ENCODE results near the gene BCL2L14. TPM values are rescaled to one million over a fixed set of nuclear protein-coding genes. Genes with fewer than 3 reads are reported as not detected.

The BCL2L14 gene
- total RNA-seq, 1 donor = not detected

- TF ChIP-seq CTCF (IDR thresholded peaks at IDR 0.05; ENCODE audit: insufficient read depth, low read length) = no peak
- no peak overlapping the region for H3K4me3 ChIP-seq (ENCODE audit: low read depth, low read length)
Measured at GRCh38 chr12:12051668-12052067, 19.1 kb upstream of the BCL2L14 start.

GRCh38 chr12:12054993-12055392 lies 15.7 kb upstream of the BCL2L14 start:
- DNase-seq (ENCODE audit: low read depth) = no peak
- H3K4me3 ChIP-seq (ENCODE audit: low read depth, low read length) = no peak overlapping the region
- TF ChIP-seq CTCF (IDR thresholded peaks at IDR 0.05; ENCODE audit: insufficient read depth, low read length) = no peak

More at GRCh38 chr12:12051668-12052067, 19.1 kb upstream of the BCL2L14 start:
- no peak for DNase-seq (ENCODE audit: low read depth)

GRCh38 chr12:12056951-12057350 lies 13.8 kb upstream of the BCL2L14 start:
- no peak overlapping the region for H3K4me3 ChIP-seq (ENCODE audit: low read depth, low read length)
- no peak for DNase-seq (ENCODE audit: low read depth)
- no peak for TF ChIP-seq CTCF (IDR thresholded peaks at IDR 0.05; ENCODE audit: insufficient read depth, low read length)

- TF ChIP-seq CTCF (IDR thresholded peaks at IDR 0.05; ENCODE audit: insufficient read depth, low read length) = no peak
- no peak overlapping the region for H3K4me3 ChIP-seq (ENCODE audit: low read depth, low read length)
- DNase-seq (ENCODE audit: low read depth) = no peak
Measured at GRCh38 chr12:12064596-12064995, 6.1 kb upstream of the BCL2L14 start.

GRCh38 chr12:12068751-12069150 lies 2.0 kb upstream of the BCL2L14 start:
- TF ChIP-seq CTCF (IDR thresholded peaks at IDR 0.05; ENCODE audit: insufficient read depth, low read length) = no peak
- DNase-seq (ENCODE audit: low read depth) = no peak
- no peak overlapping the region for H3K4me3 ChIP-seq (ENCODE audit: low read depth, low read length)

- no peak for TF ChIP-seq CTCF (IDR thresholded peaks at IDR 0.05; ENCODE audit: insufficient read depth, low read length)
- H3K4me3 ChIP-seq (ENCODE audit: low read depth, low read length) = no peak overlapping the region
- DNase-seq (ENCODE audit: low read depth) = no peak
Measured at GRCh38 chr12:12069821-12070548, 754 bp upstream of the BCL2L14 start.

Data from fibroblast of the aortic adventitia (primary cell).